Measurements from ENCODE around the gene REV1. TPM values are rescaled to one million over a fixed set of nuclear protein-coding genes. Genes with fewer than 3 reads are reported as not detected.

REV1 gene
- total RNA-seq, 2 experiments from 2014 or later: 51.6 to 68.1 TPM

DNA sequence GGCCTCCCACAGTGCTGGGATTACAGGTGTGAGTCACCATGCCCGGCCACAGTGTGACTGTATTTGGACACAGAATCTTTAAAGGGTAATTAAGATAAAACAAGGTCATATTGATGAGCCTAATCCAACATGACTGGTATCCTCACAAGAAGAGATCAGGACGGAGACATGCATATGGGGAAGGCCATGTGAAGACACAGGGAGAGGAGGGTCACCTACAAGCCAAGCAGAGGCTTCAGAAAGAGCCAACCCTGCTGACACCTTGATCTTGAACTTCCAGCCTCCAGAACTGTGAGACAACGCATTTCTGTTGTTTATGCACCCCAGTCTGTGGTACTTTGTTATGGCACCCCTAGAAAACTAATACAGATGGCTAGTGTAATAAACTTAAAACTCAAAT lies 72.4 kb downstream of the REV1 start:
- no TSS peak for BruUV-seq (replicated peaks)
- H3K27ac ChIP-seq (ENCODE audit: low read depth, low read length, poor library complexity, severe bottlenecking): no peak overlapping the region
- H3K79me2 ChIP-seq (ENCODE audit: insufficient read depth, low read depth, low read length): no peaks in the 10 kb centered on the region
- H3K4me3 ChIP-seq (ENCODE audit: low read depth, low read length, poor library complexity, severe bottlenecking): no peak overlapping the region
- H3K4me2 ChIP-seq (ENCODE audit: low read length): no peak overlapping the region
- H4K20me1 ChIP-seq (ENCODE audit: insufficient read depth, low read length): no peaks in the 10 kb centered on the region
- no peak overlapping the region for H2AFZ ChIP-seq (ENCODE audit: low read length)
- DNase-seq (ENCODE audit: low spot score): no peak
- peaks cover 97% of the 10 kb centered on the region for H3K36me3 ChIP-seq (ENCODE audit: insufficient read depth, low read length)
- ChIA-PET CTCF (ENCODE audit: unreplicated experiment) (no interaction called here), POLR2A (no interaction called here)
- no peaks in the 10 kb centered on the region for H3K9me3 ChIP-seq (ENCODE audit: low read length)
- no peak for TF ChIP-seq EZH2phosphoT487 (IDR thresholded peaks at IDR 0.05; ENCODE audit: borderline replicate concordance, low read depth, low read length)
- no peak for TF ChIP-seq CTCF (conservative IDR thresholded peaks at IDR 0.05; ENCODE audit: low read length)
- no peaks in the 10 kb centered on the region for H3K9me2 ChIP-seq (ENCODE audit: insufficient read depth, low read length)
- H3K4me1 ChIP-seq (ENCODE audit: insufficient read depth, low read length, poor library complexity, severe bottlenecking): no peaks in the 10 kb centered on the region
- intact Hi-C loops (cut with micrococcal nuclease; ENCODE audit: unreplicated experiment): no loop called here

DNA sequence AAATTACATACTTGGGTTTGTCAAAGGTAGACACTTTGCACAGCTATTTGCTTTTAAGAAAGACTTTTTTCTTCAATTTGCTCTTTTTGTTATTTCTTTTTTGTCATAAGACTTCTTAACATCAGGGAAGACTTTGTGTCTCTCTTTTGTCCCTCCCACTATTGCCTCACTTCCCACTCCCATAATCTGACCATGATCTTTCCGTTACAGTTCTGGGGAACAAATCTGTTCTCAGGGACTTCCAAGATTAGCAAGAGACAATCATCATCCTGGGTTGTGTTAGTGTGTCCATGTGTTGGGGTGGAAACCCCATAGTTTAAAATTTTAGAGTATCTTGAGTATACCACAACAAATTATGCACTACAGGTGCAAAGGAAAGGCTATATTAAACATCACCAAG lies 75.3 kb downstream of the REV1 start:
- Histone ChIP-seq H3K79me2 (ENCODE audit: insufficient read depth, low read depth, low read length) (no peaks in the 10 kb centered on the region), H2AFZ (ENCODE audit: low read length) (no peak overlapping the region), H3K4me2 (ENCODE audit: low read length) (no peak overlapping the region), H3K4me3 (ENCODE audit: low read depth, low read length, poor library complexity, severe bottlenecking) (no peak overlapping the region), H3K9me2 (ENCODE audit: insufficient read depth, low read length) (no peaks in the 10 kb centered on the region), H3K36me3 (ENCODE audit: insufficient read depth, low read length) (peaks cover 97% of the 10 kb centered on the region), H4K20me1 (ENCODE audit: insufficient read depth, low read length) (no peaks in the 10 kb centered on the region), H3K9me3 (ENCODE audit: low read length) (no peaks in the 10 kb centered on the region), H3K27ac (ENCODE audit: low read depth, low read length, poor library complexity, severe bottlenecking) (no peak overlapping the region), H3K4me1 (ENCODE audit: insufficient read depth, low read length, poor library complexity, severe bottlenecking) (no peaks in the 10 kb centered on the region)
- ChIA-PET CTCF (ENCODE audit: unreplicated experiment) (no interaction called here), POLR2A (interaction anchor here (1.1 kb wide), 1 partner anchor 16 kb away, joined by 4 read pairs; no protein-coding TSS in a partner anchor)
- intact Hi-C loops (cut with micrococcal nuclease; ENCODE audit: unreplicated experiment): no loop called here
- no peak for TF ChIP-seq CTCF (conservative IDR thresholded peaks at IDR 0.05; ENCODE audit: low read length)
- no peak for TF ChIP-seq EZH2phosphoT487 (IDR thresholded peaks at IDR 0.05; ENCODE audit: borderline replicate concordance, low read depth, low read length)
- DNase-seq (ENCODE audit: low spot score): no peak
- BruUV-seq (replicated peaks): no TSS peak

GRCh38 chr2:99410276-99410675 lies 79.5 kb downstream of the REV1 start:
- Histone ChIP-seq H3K4me2 (ENCODE audit: low read length) (no peak overlapping the region), H3K9me2 (ENCODE audit: insufficient read depth, low read length) (no peaks in the 10 kb centered on the region), H2AFZ (ENCODE audit: low read length) (no peak overlapping the region), H3K27ac (ENCODE audit: low read depth, low read length, poor library complexity, severe bottlenecking) (no peak overlapping the region), H4K20me1 (ENCODE audit: insufficient read depth, low read length) (no peaks in the 10 kb centered on the region), H3K79me2 (ENCODE audit: insufficient read depth, low read depth, low read length) (no peaks in the 10 kb centered on the region), H3K9me3 (ENCODE audit: low read length) (no peaks in the 10 kb centered on the region), H3K36me3 (ENCODE audit: insufficient read depth, low read length) (peaks cover 96% of the 10 kb centered on the region), H3K4me1 (ENCODE audit: insufficient read depth, low read length, poor library complexity, severe bottlenecking) (no peaks in the 10 kb centered on the region), H3K4me3 (ENCODE audit: low read depth, low read length, poor library complexity, severe bottlenecking) (no peak overlapping the region)
- no TSS peak for BruUV-seq (replicated peaks)
- ChIA-PET CTCF (ENCODE audit: unreplicated experiment) (no interaction called here), POLR2A (no interaction called here)
- no peak for TF ChIP-seq CTCF (conservative IDR thresholded peaks at IDR 0.05; ENCODE audit: low read length)
- DNase-seq (ENCODE audit: low spot score): no peak
- intact Hi-C loops (cut with micrococcal nuclease; ENCODE audit: unreplicated experiment): no loop called here
